GM21447 (cell line): Measurements from ENCODE around the gene REXO4.
"Not testable (repeated sequence)": the region's sequence is repeated elsewhere in the genome, so short reads cannot be mapped to it uniquely, and the experiment has no call there.

Experiments used
- ATAC-seq: cut with Tn5 transposase; IDR thresholded peaks from one replicate; pipeline ENCODE4 v1.9.1; 2021; ENCODE audit not compliant: unreplicated experiment

REXO4 gene

DNA sequence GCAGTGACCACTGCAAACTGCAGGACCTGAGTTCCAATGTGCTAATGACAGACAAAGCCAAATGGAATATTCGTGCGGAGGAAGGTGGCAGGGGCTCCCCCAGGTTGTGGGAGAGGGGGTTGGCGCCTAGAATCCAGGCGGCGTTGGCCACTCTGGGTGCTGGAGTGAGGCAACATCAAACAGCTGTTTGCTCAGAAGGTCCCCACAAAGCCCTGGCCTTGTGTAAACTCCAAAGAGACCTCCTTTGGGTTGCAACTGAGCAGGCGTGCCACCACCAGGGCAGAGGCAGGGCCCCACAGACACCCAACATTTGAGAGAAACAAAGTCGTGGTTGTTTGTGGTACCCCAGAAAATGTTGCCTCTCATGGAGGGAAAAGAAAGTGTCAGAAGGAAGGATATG, 27.1 kb downstream of the REXO4 start:
- no peak for ATAC-seq

GRCh38 chr9:133389562-133389961, 28.2 kb downstream of the REXO4 start:
- ATAC-seq: no peak

- ATAC-seq: no peak
Measured at GRCh38 chr9:133389025-133389557, 28.7 kb downstream of the REXO4 start.

DNA sequence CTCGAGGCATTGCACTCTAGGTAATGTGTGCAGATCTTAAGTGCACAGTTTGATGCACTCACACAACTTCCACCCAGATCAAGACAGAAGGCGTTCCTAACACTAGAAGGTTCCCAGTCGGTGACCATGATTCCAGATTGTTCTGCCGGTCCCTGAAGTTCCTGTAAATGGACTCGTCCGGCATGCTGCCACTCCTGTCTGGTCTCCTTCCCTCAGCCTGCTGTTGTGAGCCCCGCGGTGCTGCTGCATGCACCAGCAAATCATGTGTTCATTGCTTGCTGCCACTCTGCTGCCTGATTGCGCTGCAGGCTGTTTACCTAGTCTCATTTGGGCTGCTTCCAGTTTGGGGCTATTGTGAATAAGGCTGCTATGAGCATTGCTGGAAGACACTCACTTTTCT, 30.1 kb downstream of the REXO4 start:
- no peak for ATAC-seq

DNA sequence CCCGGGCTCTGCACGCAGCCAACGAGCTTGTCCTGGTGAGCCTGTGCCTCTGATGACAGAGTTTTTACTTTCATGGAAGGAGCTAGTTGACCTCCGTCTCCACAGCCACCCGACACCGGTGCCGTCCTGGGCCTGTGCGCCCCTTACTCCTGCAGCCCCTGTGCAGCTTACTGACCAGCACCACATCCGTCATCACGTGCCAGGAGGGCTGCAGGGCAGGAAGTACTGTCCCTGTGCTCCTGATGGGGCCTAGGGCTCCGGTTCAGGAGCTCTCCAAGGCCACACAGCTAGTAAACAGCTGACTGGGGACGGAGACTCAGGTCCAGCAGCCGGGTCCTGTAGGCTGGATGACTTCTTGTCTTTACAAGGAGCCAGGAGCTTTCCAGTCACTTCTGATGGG, 31.5 kb downstream of the REXO4 start:
- no peak for ATAC-seq

DNA sequence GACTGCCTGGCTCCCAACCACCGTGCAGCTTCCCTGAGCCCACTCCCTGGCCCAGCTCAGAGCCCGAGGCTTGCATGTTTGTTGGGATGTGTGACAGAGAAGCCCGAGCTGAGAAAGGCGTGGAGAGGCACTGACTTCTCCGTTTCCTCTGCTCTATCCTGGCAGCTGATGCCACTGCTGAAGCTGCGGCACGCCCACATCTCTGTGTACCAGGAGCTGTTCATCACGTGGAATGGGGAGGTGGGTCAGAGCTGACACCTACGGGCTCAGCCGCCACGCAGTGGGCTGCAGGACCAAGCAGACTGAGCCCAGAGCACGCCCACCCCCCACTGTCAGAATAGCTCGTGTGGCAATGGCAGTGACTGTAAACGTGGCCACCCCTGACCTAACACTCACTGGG, 32.4 kb downstream of the REXO4 start:
- ATAC-seq: no peak

DNA sequence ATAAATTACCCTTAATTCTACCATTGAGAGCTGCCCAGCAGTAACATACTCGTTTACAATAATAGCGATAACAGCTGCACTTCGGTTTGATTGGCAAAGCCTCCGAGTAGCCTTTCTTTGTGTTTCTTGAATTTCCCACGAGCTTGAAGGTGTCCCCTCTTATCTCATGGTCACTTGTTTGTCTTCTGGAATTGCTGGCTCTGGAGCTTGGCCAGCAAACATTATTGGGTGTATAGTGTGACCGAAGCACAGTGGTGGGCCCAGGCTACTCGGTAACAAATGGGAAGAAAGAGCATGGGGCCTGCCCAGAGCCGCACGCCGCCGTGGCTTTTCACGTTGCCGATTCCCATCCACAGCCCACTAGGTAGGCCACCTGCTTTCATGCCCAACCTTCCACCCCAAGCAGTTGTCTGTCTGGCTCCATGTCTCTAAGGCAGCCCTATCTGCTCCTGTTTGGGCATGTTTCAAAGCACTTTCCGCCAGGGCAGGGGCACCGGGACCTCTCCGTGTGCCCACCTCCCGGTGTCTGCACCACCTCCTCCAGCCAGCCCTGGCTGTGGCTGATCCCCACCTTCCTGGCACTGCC, 33.0 kb downstream of the REXO4 start:
- ATAC-seq: no peak

DNA sequence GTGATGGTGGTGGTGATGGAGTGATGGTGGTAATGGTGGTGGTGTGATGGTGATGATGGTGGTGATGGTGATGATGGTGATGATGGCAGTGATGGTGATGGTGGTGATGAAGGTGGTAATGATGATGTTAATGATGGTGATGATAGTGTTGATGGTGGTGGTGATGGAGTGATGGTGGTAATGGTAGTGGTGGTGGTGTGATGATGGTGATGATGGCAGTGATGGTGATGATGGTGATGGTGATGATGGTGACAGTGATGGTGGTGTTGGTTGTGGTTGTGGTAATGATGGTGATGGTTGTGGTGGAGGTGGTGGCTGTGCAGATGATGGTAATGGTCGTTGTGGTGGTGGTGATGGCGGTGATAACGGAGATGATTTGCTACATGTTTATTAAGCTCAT, 34.4 kb downstream of the REXO4 start:
- ATAC-seq: no peak

DNA sequence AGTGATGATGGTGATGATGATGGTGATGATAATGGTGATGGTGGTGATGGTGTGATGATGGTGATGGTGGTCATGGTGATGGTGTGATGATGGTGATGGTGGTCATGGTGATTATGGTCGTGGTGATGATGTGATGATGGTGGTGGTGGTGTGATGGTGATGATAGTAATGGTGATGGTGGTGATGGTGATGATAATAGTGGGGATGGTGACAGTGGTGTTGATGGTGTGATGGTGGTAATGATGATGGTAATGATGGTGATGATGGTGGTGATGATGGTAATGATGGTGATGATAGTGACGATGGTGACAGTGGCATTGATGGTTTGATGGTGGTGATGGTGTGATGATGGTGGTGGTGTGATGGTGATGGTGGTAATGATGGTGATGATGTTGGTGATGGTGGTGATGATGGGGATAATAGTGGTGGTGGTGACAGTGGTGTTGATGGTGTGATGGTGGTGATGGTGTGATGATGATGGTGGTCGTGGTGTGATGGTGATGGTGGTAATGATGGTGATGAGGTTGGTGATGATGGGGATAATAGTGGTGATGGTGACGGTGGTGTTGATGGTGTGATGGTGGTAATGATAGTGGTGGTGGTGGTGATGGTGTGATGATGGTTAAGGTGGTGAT, 35.2 kb downstream of the REXO4 start:
- ATAC-seq: no peak

DNA sequence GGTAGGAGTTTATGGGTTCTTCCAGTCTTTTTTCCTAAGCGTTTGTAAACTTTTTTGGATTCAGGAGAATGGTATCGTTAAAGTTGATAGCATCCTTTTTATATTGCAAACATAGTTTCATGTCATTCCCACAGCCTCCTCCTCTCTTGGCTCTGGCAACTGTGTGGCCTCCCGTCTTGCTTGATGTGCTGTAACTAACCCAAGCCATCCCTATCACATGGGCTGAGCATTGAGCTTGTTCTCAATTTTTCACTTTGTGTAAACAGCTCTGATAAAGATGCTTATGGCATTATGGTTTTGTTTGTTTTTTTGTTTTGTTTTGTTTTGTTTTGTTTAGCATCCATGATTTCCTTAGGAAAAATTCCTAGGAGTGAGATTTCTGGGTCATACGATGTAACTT, 37.1 kb downstream of the REXO4 start:
- ATAC-seq: no peak

- ATAC-seq: no peak
Measured at GRCh38 chr9:133379153-133380086, 38.4 kb downstream of the REXO4 start.

DNA sequence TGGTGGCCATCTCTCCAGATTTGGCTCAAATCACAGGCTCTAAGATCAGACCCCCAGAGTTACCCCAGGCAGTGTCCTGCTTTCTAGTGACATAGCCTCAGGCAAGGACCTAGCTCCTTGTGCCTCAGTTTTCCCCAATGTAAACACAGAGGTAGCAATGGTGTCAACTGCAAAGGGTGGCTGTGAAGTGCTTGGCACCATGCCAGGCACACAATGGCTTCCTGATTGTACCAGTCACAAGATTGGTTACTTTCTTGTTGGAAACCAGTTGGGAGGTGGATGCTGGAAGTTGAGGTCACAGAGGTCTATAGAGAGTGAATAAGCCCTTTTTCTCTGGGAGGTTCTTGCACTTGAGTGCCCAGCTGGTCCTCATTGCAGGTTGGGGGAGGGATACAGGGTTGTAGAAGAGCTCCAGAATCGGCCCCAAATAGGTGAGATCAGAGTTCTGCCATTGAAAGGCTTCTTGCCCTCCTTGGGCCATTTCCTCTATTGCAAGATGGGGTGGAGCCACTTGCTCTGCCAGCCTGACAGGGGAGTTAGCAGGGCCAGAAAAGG, 39.3 kb downstream of the REXO4 start:
- no peak for ATAC-seq

- no peak for ATAC-seq
Measured at GRCh38 chr9:133377721-133378216, 40.0 kb downstream of the REXO4 start.

GRCh38 chr9:133377280-133377679, 40.5 kb downstream of the REXO4 start:
- ATAC-seq: not testable (repeated sequence)

GRCh38 chr9:133375724-133376654, 41.8 kb downstream of the REXO4 start, which contains the start of the genes STKLD1 and SURF4:
STKLD1 (plus strand) TSS chr9:133376366; CDS start chr9:133376474, 108 bp downstream.
SURF4 (minus strand) TSS chr9:133376060; CDS start chr9:133375969, 91 bp downstream.
- ATAC-seq: peak; percentile 85

- ATAC-seq: peak; percentile 13
Measured at GRCh38 chr9:133375116-133375723, 42.6 kb downstream of the REXO4 start.

- ATAC-seq: no peak
Measured at GRCh38 chr9:133374612-133375115, 43.1 kb downstream of the REXO4 start.

DNA sequence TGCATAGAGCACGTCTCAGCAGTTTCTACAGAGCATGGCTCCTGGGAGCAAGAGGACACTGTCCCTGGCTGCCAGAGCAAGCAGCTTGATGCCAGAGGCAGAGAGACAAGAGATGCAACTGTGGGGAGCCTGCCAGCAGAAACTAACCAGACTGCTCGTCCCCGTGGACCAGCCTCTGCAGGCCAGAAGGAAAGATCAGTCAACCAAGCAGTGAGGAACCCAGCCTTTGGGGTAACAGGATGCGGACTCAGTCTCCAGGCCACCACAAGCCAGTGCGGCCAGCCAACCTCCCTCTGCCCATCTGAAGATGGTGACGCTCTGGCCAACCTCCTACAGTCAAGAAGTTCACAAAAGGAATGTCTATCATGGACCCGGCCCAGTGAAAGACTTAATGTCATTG, 45.7 kb downstream of the REXO4 start:
- ATAC-seq: no peak

DNA sequence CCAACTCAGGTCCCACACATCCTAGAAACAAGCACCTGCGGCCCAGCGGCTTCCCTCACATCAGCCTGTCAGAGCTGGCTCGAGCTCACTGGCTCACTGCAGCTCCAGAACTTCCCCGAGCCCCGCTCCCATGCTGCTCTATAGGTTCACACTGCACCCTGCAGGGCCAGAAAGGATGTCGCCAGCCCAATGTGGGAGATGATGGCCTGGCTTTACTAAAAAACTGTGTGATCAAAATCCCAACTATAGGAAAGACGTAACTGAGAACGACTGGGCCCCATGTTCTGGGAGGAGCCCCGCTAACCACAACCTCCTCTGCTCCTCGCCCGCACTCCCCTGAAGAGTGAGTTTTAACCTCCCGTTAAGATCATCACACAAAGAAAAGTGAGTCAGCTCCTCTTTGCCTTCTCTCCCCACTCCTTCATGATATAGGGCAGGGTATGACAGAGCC, 46.5 kb downstream of the REXO4 start:
- no peak for ATAC-seq
